Adipocyte (in vitro differentiated cells): ENCODE data around the gene STYXL2.
A peak's percentile ranks its signal among the peaks of the same experiment; 100 is the strongest.

ENCODE experiments used
- DNase-seq: peaks from one replicate; pipeline ENCODE4 v3.0.0-alpha.2; 2015; ENCODE audit warnings: low read depth
- H3K27me3 ChIP-seq: replicated peaks from 2 replicates; pipeline ENCODE4 v1.7.0; 2013; ENCODE audit warnings: mild to moderate bottlenecking, low read length, moderate library complexity; ENCODE audit not compliant: control insufficient read depth, insufficient read depth
- H3K36me3 ChIP-seq: 2 replicates; pipeline ENCODE4 v1.7.0; 2013; ENCODE audit warnings: low read length, mild to moderate bottlenecking, moderate library complexity; ENCODE audit not compliant: control insufficient read depth, insufficient read depth, severe bottlenecking
- H3K4me1 ChIP-seq: 2 replicates; pipeline ENCODE4 v1.7.0; 2013; ENCODE audit warnings: mild to moderate bottlenecking, low read length, moderate library complexity; ENCODE audit not compliant: control insufficient read depth, insufficient read depth
- H3K4me3 ChIP-seq: 2 replicates; pipeline ENCODE4 v1.7.0; 2013; ENCODE audit warnings: mild to moderate bottlenecking, low read length, moderate library complexity
- H3K9ac ChIP-seq: 2 replicates; pipeline ENCODE4 v1.7.0; 2013; ENCODE audit warnings: mild to moderate bottlenecking, low read length, moderate library complexity
- H3K9me3 ChIP-seq: 2 replicates; pipeline ENCODE4 v1.7.0; 2013; ENCODE audit warnings: mild to moderate bottlenecking, low read length, moderate library complexity; ENCODE audit not compliant: control insufficient read depth

STYXL2 gene

DNA sequence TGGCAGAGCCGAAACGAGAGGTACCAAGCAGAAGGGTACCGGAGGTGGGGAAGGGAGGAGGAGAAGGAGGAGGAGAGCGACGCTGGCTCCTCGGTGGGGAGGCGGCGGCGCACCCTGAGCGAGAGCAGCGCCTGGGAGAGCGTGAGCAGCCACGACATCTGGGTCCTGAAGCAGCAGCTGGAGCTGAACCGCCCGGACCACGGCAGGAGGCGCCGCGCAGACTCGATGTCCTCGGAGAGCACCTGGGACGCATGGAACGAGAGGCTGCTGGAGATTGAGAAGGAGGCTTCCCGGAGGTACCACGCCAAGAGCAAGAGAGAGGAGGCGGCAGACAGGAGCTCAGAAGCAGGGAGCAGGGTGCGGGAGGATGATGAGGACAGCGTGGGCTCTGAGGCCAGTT, 32.4 kb downstream of the STYXL2 start:
- Histone ChIP-seq H3K9ac (no peak overlapping the region), H3K4me1 (no peaks in the 10 kb centered on the region), H3K4me3 (no peak overlapping the region), H3K36me3 (no peaks in the 10 kb centered on the region), H3K27me3 (peaks cover 52% of the 10 kb centered on the region), H3K9me3 (no peaks in the 10 kb centered on the region)
- DNase-seq, result no peak

DNA sequence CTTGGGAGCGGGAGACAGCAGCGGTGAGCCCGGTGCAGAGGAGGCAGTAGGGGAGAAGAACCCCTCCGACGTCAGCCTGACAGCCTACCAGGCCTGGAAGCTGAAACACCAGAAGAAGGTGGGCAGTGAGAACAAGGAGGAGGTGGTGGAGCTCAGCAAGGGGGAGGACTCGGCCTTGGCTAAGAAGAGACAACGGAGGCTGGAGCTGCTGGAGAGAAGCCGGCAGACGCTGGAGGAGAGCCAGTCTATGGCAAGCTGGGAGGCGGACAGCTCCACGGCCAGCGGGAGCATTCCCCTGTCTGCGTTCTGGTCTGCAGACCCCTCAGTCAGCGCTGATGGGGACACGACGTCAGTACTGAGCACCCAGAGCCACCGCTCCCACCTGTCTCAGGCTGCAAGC, 32.9 kb downstream of the STYXL2 start:
- Histone ChIP-seq H3K36me3 (no peaks in the 10 kb centered on the region), H3K9ac (no peak overlapping the region), H3K9me3 (no peaks in the 10 kb centered on the region), H3K4me3 (no peak overlapping the region), H3K27me3 (peaks cover 51% of the 10 kb centered on the region), H3K4me1 (no peaks in the 10 kb centered on the region)
- DNase-seq, result no peak

DNA sequence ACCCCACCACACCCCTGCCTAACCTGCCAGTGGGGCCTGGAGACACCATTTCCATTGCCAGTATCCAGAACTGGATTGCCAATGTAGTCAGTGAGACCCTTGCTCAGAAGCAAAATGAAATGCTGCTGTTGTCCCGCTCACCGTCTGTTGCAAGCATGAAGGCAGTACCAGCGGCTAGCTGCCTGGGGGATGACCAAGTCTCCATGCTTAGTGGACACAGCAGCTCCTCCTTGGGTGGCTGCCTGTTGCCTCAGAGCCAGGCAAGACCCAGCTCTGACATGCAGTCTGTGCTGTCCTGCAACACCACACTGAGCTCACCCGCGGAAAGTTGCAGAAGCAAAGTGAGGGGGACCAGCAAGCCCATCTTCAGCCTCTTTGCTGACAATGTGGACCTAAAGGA, 33.4 kb downstream of the STYXL2 start:
- peaks cover 54% of the 10 kb centered on the region for H3K27me3 ChIP-seq
- no peak for DNase-seq
- no peaks in the 10 kb centered on the region for H3K36me3 ChIP-seq
- no peak overlapping the region for H3K9ac ChIP-seq
- H3K4me1 ChIP-seq, result no peaks in the 10 kb centered on the region
- H3K4me3 ChIP-seq, result no peak overlapping the region
- H3K9me3 ChIP-seq, result no peaks in the 10 kb centered on the region

DNA sequence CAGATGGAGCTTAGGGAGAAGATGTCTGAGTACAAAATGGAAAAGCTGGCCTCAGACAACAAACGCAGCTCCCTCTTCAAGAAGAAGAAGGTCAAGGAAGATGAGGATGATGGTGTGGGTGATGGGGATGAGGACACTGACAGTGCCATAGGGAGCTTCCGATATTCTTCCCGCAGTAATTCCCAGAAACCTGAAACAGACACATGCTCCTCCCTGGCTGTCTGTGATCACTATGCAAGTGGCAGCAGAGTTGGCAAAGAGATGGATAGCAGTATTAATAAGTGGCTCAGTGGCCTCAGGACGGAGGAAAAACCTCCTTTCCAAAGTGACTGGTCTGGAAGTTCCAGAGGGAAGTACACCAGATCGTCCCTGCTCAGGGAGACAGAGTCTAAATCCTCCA, 33.8 kb downstream of the STYXL2 start:
- H3K4me1 ChIP-seq, result no peaks in the 10 kb centered on the region
- H3K4me3 ChIP-seq, result no peak overlapping the region
- H3K36me3 ChIP-seq, result no peaks in the 10 kb centered on the region
- H3K9ac ChIP-seq, result no peak overlapping the region
- DNase-seq, result no peak
- no peaks in the 10 kb centered on the region for H3K9me3 ChIP-seq
- H3K27me3 ChIP-seq, result peaks cover 54% of the 10 kb centered on the region

DNA sequence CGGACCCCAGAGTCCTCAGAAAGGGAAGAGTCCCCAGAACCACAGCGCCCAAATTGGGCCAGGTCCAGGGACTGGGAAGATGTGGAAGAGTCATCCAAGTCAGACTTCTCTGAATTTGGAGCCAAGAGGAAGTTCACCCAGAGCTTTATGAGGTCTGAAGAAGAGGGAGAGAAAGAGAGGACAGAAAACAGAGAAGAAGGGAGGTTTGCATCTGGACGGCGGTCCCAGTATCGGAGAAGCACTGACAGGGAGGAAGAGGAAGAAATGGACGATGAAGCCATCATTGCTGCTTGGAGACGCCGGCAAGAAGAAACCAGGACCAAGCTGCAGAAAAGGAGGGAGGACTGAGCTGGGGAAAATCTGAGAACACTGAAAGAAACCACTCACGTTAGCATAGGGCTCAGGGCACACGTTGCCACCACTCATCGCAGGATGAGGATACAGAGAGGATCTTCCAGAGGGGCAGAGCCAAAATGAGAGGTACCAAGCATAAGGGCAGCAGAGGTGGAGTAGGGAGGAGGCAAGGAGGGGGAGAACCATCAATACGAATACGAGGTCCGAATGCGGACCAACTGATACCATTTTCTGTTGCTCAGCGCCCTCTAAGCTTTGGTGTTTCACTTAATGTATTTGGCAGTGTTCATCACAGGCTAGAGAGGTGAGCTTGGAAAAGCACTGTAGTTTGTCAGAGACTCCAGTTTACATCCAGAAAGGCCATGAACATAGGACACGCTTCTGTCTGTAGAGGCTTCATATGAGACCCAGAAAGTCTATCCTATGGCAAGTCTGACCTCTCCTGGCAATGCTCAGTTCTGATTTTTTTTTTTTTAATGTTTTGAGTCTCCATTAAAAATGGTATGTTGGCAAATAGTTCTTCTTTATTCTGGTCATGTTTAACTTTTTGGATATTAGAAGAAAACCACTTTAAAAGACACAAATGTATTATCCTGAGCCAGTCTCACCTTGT, 34.7 kb downstream of the STYXL2 start:
- Histone ChIP-seq H3K36me3 (no peaks in the 10 kb centered on the region), H3K4me1 (no peaks in the 10 kb centered on the region), H3K9me3 (no peaks in the 10 kb centered on the region), H3K27me3 (peaks cover 54% of the 10 kb centered on the region), H3K4me3 (no peak overlapping the region), H3K9ac (no peak overlapping the region)
- DNase-seq, result no peak

DNA sequence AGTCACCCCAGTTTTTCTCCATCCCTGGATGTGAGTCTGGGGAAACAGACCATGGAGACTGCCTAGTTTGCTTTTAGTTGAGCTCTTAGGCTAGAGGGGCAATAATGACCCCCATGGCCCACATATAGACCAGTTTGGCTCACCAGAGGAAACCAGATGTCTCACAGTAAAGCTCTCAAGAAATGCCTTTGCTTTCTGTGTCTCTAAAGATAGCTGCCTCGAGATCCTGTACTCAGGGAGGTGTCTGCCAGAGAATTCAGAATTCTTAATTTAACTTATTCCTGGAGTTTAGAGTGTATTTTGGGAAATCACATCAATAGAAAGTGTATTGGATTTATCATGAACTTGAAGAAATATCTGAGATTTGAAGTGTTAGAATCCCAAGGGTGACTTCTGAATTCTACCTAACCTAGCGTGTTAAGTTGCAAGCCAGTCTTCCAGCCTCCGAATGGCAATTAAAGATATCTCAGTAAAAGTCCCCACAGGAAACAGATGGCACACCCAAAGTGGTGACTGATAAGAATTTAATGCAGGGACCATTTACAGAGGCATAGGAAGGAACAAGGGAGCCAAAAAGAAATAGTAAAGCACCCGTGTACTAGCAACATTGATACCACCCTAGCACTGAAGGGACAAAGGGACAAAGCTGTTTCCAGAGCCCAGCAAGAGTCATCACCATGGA, 37.1 kb downstream of the STYXL2 start:
- DNase-seq, result no peak
- H3K27me3 ChIP-seq, result peaks cover 51% of the 10 kb centered on the region
- no peak overlapping the region for H3K9ac ChIP-seq
- peaks cover 2% of the 10 kb centered on the region for H3K4me1 ChIP-seq
- H3K4me3 ChIP-seq, result no peak overlapping the region
- no peaks in the 10 kb centered on the region for H3K9me3 ChIP-seq
- H3K36me3 ChIP-seq, result no peaks in the 10 kb centered on the region

DNA sequence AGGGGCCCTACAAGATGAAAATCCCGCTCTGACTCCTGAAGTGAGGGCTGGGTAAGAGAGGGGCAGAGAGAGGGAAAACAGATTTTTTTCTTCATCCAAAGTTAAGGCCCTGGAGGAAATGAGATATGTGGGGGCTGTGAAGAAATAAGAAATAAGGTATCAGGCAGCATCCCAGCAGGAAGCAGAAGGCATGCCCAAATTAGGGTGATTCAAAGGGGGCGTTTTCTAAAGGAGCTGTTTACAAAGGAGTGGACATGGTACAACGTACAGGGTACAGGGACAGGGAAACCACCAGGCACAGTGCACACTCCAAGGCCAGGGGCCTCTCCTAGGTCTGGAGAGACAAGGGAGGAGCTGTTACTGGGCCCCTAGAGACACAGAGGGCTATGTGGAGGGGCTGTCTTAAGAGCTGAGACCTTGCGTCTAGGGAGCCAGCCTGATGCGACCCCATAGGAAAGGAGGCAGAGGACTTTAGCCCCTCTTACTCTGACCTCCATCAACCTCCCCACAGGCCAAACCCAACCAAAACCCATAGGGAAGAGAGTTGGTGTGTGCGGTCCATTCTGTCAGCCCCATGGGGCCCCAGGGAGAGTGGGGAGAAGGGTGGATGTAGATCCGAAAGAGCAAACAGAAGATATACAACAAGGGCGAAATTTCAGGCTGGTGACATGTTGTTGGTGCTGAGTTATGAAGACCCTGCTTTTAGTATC, 38.6 kb downstream of the STYXL2 start:
- H3K9me3 ChIP-seq, result no peaks in the 10 kb centered on the region
- peaks cover 10% of the 10 kb centered on the region for H3K4me1 ChIP-seq
- no peak overlapping the region for H3K9ac ChIP-seq
- H3K4me3 ChIP-seq, result no peak overlapping the region
- peaks cover 52% of the 10 kb centered on the region for H3K27me3 ChIP-seq
- no peak for DNase-seq
- no peaks in the 10 kb centered on the region for H3K36me3 ChIP-seq

DNA sequence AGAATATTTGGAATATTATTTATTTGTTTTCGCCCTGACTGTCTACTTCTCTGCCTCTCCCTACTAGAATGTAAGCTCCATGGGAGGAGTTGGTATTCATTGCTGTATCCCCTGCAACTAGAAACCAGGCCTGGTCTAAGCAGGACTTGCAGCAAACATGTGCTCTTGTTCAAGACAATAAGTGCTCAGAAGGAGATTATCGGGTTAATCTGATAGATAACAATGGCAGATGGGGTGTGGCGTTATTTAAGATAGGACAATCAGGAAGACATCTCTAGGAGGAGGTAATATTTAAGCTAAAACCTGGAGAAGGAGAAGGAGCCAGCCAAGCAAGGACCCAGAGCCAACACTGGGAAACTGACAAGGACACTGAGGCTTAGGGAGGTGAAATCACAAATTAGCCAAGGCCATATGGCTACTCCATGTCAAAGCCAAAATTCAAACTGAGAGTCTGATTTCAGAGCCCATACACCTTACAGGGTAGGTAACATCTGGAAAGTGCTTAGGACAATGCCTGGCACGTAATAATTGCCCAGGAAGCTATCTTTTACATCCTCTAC, 41.5 kb downstream of the STYXL2 start:
- H3K9ac ChIP-seq, result no peak overlapping the region
- no peak for DNase-seq
- peaks cover 33% of the 10 kb centered on the region for H3K27me3 ChIP-seq
- no peak overlapping the region for H3K4me3 ChIP-seq
- peaks cover 10% of the 10 kb centered on the region for H3K4me1 ChIP-seq
- no peaks in the 10 kb centered on the region for H3K9me3 ChIP-seq
- no peaks in the 10 kb centered on the region for H3K36me3 ChIP-seq

DNA sequence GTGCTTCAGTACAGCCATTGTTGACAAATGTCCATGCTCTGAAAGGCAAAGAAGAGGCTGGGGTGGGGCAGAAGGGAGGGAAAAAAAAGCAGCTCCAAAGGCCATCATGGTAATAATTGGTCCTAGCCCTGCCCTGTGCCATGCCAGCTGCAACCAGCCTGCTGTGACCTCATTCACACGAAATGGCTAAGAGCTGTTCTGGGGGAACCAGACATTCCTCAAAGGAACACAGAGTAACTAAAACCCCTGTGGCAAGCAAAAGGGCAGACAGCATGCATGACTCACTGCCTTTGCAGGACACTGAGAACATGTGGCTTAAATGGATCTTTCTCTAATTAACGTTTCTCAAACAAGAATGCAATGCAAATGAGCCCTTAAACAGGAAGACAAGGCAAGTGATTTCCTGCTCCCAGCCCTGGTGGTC, 42.3 kb downstream of the STYXL2 start:
- DNase-seq, result peak; percentile 59
- Histone ChIP-seq H3K4me3 (no peak overlapping the region), H3K36me3 (no peaks in the 10 kb centered on the region)

DNA sequence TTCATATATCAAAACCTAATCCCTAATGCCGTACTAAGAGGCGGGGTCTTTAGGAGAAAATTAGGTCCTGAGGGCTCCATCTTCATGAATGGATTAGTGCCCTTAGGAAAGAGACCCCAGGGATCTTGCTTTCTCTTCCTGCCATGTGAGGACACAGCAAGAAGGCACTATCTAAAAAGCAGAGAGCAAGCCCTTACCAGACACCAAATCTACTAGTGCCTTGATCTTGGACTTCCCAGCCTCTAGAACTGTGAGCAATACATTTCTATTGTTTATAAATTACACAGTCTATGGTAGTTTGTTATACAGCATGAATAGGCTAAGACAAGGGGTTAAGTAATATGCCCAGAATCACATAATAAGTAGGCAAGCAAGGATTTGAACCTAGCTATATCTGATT, 42.9 kb downstream of the STYXL2 start:
- Histone ChIP-seq H3K4me3 (no peak overlapping the region), H3K9me3 (no peaks in the 10 kb centered on the region), H3K4me1 (peaks cover 10% of the 10 kb centered on the region), H3K9ac (no peak overlapping the region), H3K27me3 (peaks cover 24% of the 10 kb centered on the region), H3K36me3 (no peaks in the 10 kb centered on the region)
- no peak for DNase-seq

More for the DNA sequence above, 42.3 kb downstream of the STYXL2 start:
- Histone ChIP-seq H3K9ac (no peak overlapping the region), H3K4me1 (peaks cover 10% of the 10 kb centered on the region), H3K9me3 (no peaks in the 10 kb centered on the region), H3K27me3 (peaks cover 29% of the 10 kb centered on the region)

DNA sequence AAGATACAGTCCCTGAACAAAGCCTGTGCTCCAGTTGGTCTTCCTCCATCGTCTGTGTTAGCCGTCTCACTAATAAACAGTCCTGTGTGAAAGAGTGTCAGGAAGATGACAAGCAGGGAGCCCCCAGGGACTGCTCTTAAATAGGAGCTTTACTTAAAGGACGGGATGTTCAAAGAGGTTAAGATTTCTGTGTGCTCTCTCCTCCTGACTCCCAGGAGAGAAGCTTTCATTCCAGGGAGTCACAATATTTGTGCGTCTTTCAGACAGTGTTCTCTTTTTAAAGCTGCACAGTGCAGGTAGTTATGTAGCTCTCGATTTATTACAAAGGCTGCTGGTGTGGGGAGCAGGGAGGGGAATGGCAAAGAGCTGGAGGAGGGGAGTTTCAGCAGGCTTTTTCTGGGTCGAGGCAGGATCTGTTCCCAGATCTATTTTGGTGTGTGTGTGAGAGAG, 43.5 kb downstream of the STYXL2 start:
- H3K9me3 ChIP-seq, result no peaks in the 10 kb centered on the region
- H3K4me3 ChIP-seq, result no peak overlapping the region
- no peak for DNase-seq
- no peak overlapping the region for H3K9ac ChIP-seq
- H3K27me3 ChIP-seq, result peaks cover 22% of the 10 kb centered on the region
- H3K36me3 ChIP-seq, result no peaks in the 10 kb centered on the region
- H3K4me1 ChIP-seq, result peaks cover 10% of the 10 kb centered on the region
